ENCODE data around the gene CABP1. TPM values are rescaled to one million over a fixed set of nuclear protein-coding genes. Genes with fewer than 3 reads are reported as not detected.
A peak's percentile ranks its signal among the peaks of the same experiment; 100 is the strongest.

The CABP1 gene
- total and polyA plus RNA-seq, 2 of the 13 experiments (the other 11 are each of a cell fraction or from before 2014, with no cell fraction given), result not detected

GRCh38 chr12:120687578-120688289, 47.3 kb downstream of the CABP1 start (continued):
- TF ChIP-seq E2F5 (CRISPR knock-in tag; conservative IDR thresholded peaks at IDR 0.05) (no peak), PRDM10 (CRISPR knock-in tag; IDR thresholded peaks at IDR 0.05; ENCODE audit: low read depth) (no peak), BRD4 (CRISPR knock-in tag; IDR thresholded peaks at IDR 0.05) (no peak), ZNF704 (CRISPR knock-in tag; IDR thresholded peaks at IDR 0.05; ENCODE audit: borderline replicate concordance) (no peak), POLR2AphosphoS5 (IDR thresholded peaks at IDR 0.05; ENCODE audit: low read depth, low read length) (no peak), ZNF18 (CRISPR knock-in tag; IDR thresholded peaks at IDR 0.05; ENCODE audit: insufficient replicate concordance) (peak; percentile 15), ZNF83 (CRISPR knock-in tag; IDR thresholded peaks at IDR 0.05; ENCODE audit: borderline replicate concordance) (no peak), WIZ (CRISPR knock-in tag; IDR thresholded peaks at IDR 0.05) (no peak), HDAC1 (CRISPR knock-in tag; IDR thresholded peaks at IDR 0.05) (no peak), ZGPAT (CRISPR knock-in tag; IDR thresholded peaks at IDR 0.05) (0 out of 2 replicates have a peak, but pooled peaks have one; percentile 12), ZUFSP (CRISPR knock-in tag; IDR thresholded peaks at IDR 0.05; ENCODE audit: borderline replicate concordance) (no peak), ZSCAN29 (CRISPR knock-in tag; conservative IDR thresholded peaks at IDR 0.05) (0 out of 2 replicates have a peak, but pooled peaks have one; percentile 65), MAX (IDR thresholded peaks at IDR 0.05) (0 out of 2 replicates have a peak, but pooled peaks have one; percentile 29), RBFOX2 (IDR thresholded peaks at IDR 0.05; ENCODE audit: low read depth, low read length) (no peak), IKZF1 (IDR thresholded peaks at IDR 0.05) (no peak), GABPB1 (CRISPR knock-in tag; IDR thresholded peaks at IDR 0.05) (no peak), ZSCAN22 (CRISPR knock-in tag; IDR thresholded peaks at IDR 0.05) (no peak), CBX1 (IDR thresholded peaks at IDR 0.05; ENCODE audit: low read depth) (no peak)
